HepG2 (cell line): ENCODE data around the gene FDPS. TPM values are rescaled to one million over a fixed set of nuclear protein-coding genes. Genes with fewer than 3 reads are reported as not detected.

Experiments
- ERF ChIP-seq: IDR thresholded peaks from 2 replicates; pipeline ENCODE4 v1.6.1; 2018; ENCODE audit warnings: missing biosample characterization, missing genetic modification reagents
- FOXC1 ChIP-seq: sonication (generic); formaldehyde crosslinking; IDR thresholded peaks from 2 replicates; pipeline ENCODE4 v1.8.0; 2022; ENCODE audit warnings: mild to moderate bottlenecking, missing genetic modification reagents, borderline replicate concordance
- FOXJ3 ChIP-seq: sonication (generic); formaldehyde crosslinking; IDR thresholded peaks from 2 replicates; pipeline ENCODE4 v1.4.0; 2020; ENCODE audit warnings: missing genetic modification reagents, mild to moderate bottlenecking, borderline replicate concordance
- GATAD2A ChIP-seq: IDR thresholded peaks from 2 replicates; pipeline ENCODE4 v1.6.1; 2016
- HIVEP1 ChIP-seq: sonication (generic); formaldehyde crosslinking; IDR thresholded peaks from 2 replicates; pipeline ENCODE4 v1.4.0; 2020; ENCODE audit warnings: mild to moderate bottlenecking, missing genetic modification reagents
- KDM3A ChIP-seq: IDR thresholded peaks from 2 replicates; pipeline ENCODE4 v1.6.1; 2018; ENCODE audit warnings: low read depth, missing compliant biosample characterization
- NR2F1 ChIP-seq, 2 experiments: fragments of 450-650 bp in 1 of 2; formaldehyde crosslinking in 1 of 2; IDR thresholded peaks; 2 replicates each; pipeline versions ENCODE4 v1.5.0 to v1.6.1; 2016 to 2020; ENCODE audit warnings: mild to moderate bottlenecking in 1 of 2, missing compliant biosample characterization in 1 of 2, missing genetic modification reagents in 1 of 2, moderate library complexity in 1 of 2
- PREB ChIP-seq: sonication (generic); formaldehyde crosslinking; IDR thresholded peaks from 2 replicates; pipeline ENCODE4 v1.4.0; 2020; ENCODE audit warnings: missing genetic modification reagents
- SETDB1 ChIP-seq: sonication (generic); formaldehyde crosslinking; IDR thresholded peaks from 2 replicates; pipeline ENCODE4 v1.5.1; 2020; ENCODE audit warnings: missing genetic modification reagents, mild to moderate bottlenecking, borderline replicate concordance
- SMAD3 ChIP-seq: sonication (generic); formaldehyde crosslinking; IDR thresholded peaks from 2 replicates; pipeline ENCODE4 v1.4.0; 2020; ENCODE audit warnings: missing genetic modification reagents
- SP140L ChIP-seq: sonication (generic); formaldehyde crosslinking; IDR thresholded peaks from 2 replicates; pipeline ENCODE4 v1.4.0; 2020; ENCODE audit warnings: missing genetic modification reagents, borderline replicate concordance
- SP2 ChIP-seq: sonication (generic); formaldehyde crosslinking; IDR thresholded peaks from 2 replicates; pipeline ENCODE4 v1.5.1; 2020; ENCODE audit warnings: mild to moderate bottlenecking, missing genetic modification reagents
- SP4 ChIP-seq: sonication (generic); formaldehyde crosslinking; IDR thresholded peaks from 2 replicates; pipeline ENCODE4 v1.8.1; 2023; ENCODE audit warnings: mild to moderate bottlenecking, missing genetic modification reagents
- TERF1 ChIP-seq: sonication (generic); formaldehyde crosslinking; IDR thresholded peaks from 2 replicates; pipeline ENCODE4 v1.8.0; 2022; ENCODE audit warnings: mild to moderate bottlenecking, missing genetic modification reagents, moderate library complexity
- ZBTB40 ChIP-seq, 2 experiments: fragments of 450-650 bp in 1 of 2; sonication (generic) in 1 of 2; formaldehyde crosslinking in 1 of 2; IDR thresholded peaks; 2 replicates each; pipeline versions ENCODE4 v1.6.1 to v1.8.0; 2016 to 2022; ENCODE audit warnings: antibody characterized with exemption in 1 of 2, mild to moderate bottlenecking in 1 of 2, missing genetic modification reagents in 1 of 2
- ZMAT5 ChIP-seq: sonication (generic); formaldehyde crosslinking; IDR thresholded peaks from 2 replicates; pipeline ENCODE4 v1.5.0; 2020; ENCODE audit warnings: mild to moderate bottlenecking, low read depth, missing genetic modification reagents, borderline replicate concordance
- ZNF605 ChIP-seq: sonication (generic); formaldehyde crosslinking; IDR thresholded peaks from 2 replicates; pipeline ENCODE4 v1.8.0; 2022; ENCODE audit warnings: mild to moderate bottlenecking, missing genetic modification reagents
- polyA plus RNA-seq, 8 experiments: library from polyadenylated mRNA; depleted of rRNA in 3 of 8; stranded (reverse) in 7 of 8; unstranded in 1 of 8; fragments of >200 nt; fragmentation: Illumina TruSeq in 4 of 8; extraction: Trizol in 4 of 8; gene quantifications; 2 replicates each; pipeline versions ENCODE4 v1.2.1 to v1.2.3, GENCODE V29; 2011 to 2016; ENCODE audit warnings: low read depth in 4 of 8, missing spikeins in 1 of 8, mixed read lengths in 1 of 8; ENCODE audit not compliant: insufficient read depth in 1 of 8
- total RNA-seq, 5 experiments: library from RNA; depleted of rRNA; stranded (reverse); fragments of >200 nt; fragmentation: Illumina TruSeq; extraction: Trizol; gene quantifications; 2 replicates each; pipeline ENCODE4 v1.2.3, GENCODE V29; 2016; ENCODE audit warnings: low read depth in 1 of 5

Gene FDPS
- total and polyA plus RNA-seq, 2 of the 13 experiments (the other 11 are each of a cell fraction or from before 2014, with no cell fraction given), result 264 to 519 TPM

- no peak for TF ChIP-seq TERF1
- TF ChIP-seq HIVEP1, result no peak
- peak; percentile 90 for TF ChIP-seq ERF (CRISPR knock-in tag)
- TF ChIP-seq FOXC1 (CRISPR knock-in tag), result peak; percentile 73
- peak; percentile 48 for TF ChIP-seq ZNF605 (CRISPR knock-in tag)
- TF ChIP-seq KDM3A (CRISPR knock-in tag), result 0 out of 2 replicates have a peak, but pooled peaks have one; percentile 13
- peak; percentile 65 for TF ChIP-seq SP2 (CRISPR knock-in tag)
- no peak for TF ChIP-seq NR2F1 (CRISPR knock-in tag; IDR thresholded peaks at IDR 0.05)
- no peak for TF ChIP-seq ZBTB40 (IDR thresholded peaks at IDR 0.05)
- peak; percentile 22; the same call in 1 of the 2 replicates for TF ChIP-seq ZBTB40 (CRISPR knock-in tag; IDR thresholded peaks at IDR 0.05)
- peak; percentile 62 for TF ChIP-seq GATAD2A (CRISPR knock-in tag)
- TF ChIP-seq SP4 (CRISPR knock-in tag), result peak; percentile 71; the same call in 1 of the 2 replicates
- TF ChIP-seq SETDB1 (CRISPR knock-in tag), result no peak
- TF ChIP-seq SMAD3 (CRISPR knock-in tag), result 0 out of 2 replicates have a peak, but pooled peaks have one; percentile 52
- no peak for TF ChIP-seq SP140L (CRISPR knock-in tag)
- peak; percentile 54; the same call in 1 of the 2 replicates for TF ChIP-seq FOXJ3 (CRISPR knock-in tag)
- no peak for TF ChIP-seq PREB (CRISPR knock-in tag)
- no peak for TF ChIP-seq ZMAT5 (CRISPR knock-in tag)
Measured at GRCh38 chr1:155261852-155262673, 46.6 kb upstream of the FDPS start, which contains the start of gene SCAMP3 (continued).
